Type B pancreatic cell (in vitro differentiated cells): Measurements from ENCODE around the gene CHEK1. TPM values are rescaled to one million over a fixed set of nuclear protein-coding genes. Genes with fewer than 3 reads are reported as not detected.
"Not testable (repeated sequence)": the region's sequence is repeated elsewhere in the genome, so short reads cannot be mapped to it uniquely, and the experiment has no call there.

Experiments used
- DNase-seq: peaks from one replicate; pipeline ENCODE4 v3.0.0; 2021; ENCODE audit warnings: mixed read lengths; ENCODE audit not compliant: unreplicated experiment; ENCODE audit errors: extremely low spot score
- H3K27ac Mint-ChIP-seq: 2 replicates; pipeline ENCODE4 v1.8.0; 2021; ENCODE audit warnings: mild to moderate bottlenecking, mixed read lengths
- H3K27me3 Mint-ChIP-seq: 2 replicates; pipeline ENCODE4 v1.8.0; 2021; ENCODE audit warnings: mixed read lengths
- H3K36me3 Mint-ChIP-seq: 2 replicates; pipeline ENCODE4 v1.8.0; 2021; ENCODE audit warnings: mixed read lengths
- H3K4me1 Mint-ChIP-seq: one replicate; pipeline ENCODE4 v1.8.0; 2021; ENCODE audit warnings: mixed read lengths; ENCODE audit not compliant: unreplicated experiment
- H3K4me3 Mint-ChIP-seq: 2 replicates; pipeline ENCODE4 v1.8.0; 2021; ENCODE audit warnings: mild to moderate bottlenecking, mixed read lengths
- H3K9me3 Mint-ChIP-seq: 2 replicates; pipeline ENCODE4 v1.8.0; 2021; ENCODE audit warnings: mixed read lengths
- long read RNA-seq: library from polyadenylated mRNA; unstranded; transcript quantifications from one replicate; pipeline ENCODE4 v2.0.0, GENCODE V29; 2020
- total RNA-seq: library from RNA; stranded (reverse); gene quantifications from 2 replicates; pipeline ENCODE4 v1.2.1, GENCODE V29; 2021; ENCODE audit warnings: low replicate concordance
- TF ChIP-seq, protein P1 (sequence below): fragments of 200-600 bp; sonication (generic); conservative IDR thresholded peaks from 2 replicates; pipeline ENCODE4 v1.5.0; 2021; ENCODE audit warnings: antibody characterized with exemption, mild to moderate bottlenecking

The CHEK1 gene
- 28.1 and 54.1 TPM in 2 replicates for total RNA-seq
- long read RNA-seq, full-length matches to known transcripts, result 29 of 54 reads
- long read RNA-seq, partial matches to known transcripts, result 9 of 54 reads
- long read RNA-seq, other reads (novel, unspliced or antisense), result 16 of 54 reads

DNA sequence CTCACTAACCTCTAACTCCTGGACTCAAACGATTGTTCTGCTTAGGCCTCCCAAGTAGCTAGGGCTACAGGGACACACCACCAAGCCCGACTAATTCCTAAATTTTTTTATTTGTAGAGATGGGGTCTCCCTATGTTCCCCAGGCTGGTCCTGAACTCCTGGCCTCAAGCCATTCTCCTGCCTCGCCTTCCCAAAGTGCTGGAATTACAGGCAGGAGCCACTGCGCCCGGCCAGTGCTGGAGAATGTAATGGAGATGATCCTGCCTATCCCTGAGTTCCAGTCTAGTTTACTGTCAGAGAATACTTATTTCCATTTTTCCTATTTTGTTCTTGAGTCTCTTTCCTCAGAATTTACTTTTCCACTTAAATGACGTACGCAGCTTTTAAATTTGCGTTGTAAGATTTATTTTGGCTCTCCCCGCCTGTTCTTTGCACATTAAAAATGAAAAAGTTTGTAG is at the start of gene CHEK1:
Gene CHEK1, plus strand, starts transcription at position 408 of the 458 bp plus-strand sequence. CDS start 1,606 bp downstream, outside the sequence.
- TF ChIP-seq, protein P1, sequence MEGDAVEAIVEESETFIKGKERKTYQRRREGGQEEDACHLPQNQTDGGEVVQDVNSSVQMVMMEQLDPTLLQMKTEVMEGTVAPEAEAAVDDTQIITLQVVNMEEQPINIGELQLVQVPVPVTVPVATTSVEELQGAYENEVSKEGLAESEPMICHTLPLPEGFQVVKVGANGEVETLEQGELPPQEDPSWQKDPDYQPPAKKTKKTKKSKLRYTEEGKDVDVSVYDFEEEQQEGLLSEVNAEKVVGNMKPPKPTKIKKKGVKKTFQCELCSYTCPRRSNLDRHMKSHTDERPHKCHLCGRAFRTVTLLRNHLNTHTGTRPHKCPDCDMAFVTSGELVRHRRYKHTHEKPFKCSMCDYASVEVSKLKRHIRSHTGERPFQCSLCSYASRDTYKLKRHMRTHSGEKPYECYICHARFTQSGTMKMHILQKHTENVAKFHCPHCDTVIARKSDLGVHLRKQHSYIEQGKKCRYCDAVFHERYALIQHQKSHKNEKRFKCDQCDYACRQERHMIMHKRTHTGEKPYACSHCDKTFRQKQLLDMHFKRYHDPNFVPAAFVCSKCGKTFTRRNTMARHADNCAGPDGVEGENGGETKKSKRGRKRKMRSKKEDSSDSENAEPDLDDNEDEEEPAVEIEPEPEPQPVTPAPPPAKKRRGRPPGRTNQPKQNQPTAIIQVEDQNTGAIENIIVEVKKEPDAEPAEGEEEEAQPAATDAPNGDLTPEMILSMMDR, result no peak
- peak within 1 kb of the TSS; percentile 94 for H3K4me3 Mint-ChIP-seq
- peak within 1 kb of the TSS; percentile 85 for H3K27ac Mint-ChIP-seq
- peaks cover 14% of the 10 kb centered on the region for H3K4me1 Mint-ChIP-seq
- H3K36me3 Mint-ChIP-seq, result peaks cover 13% of the 10 kb centered on the region
- H3K27me3 Mint-ChIP-seq, result no peaks in the 10 kb centered on the region
- H3K9me3 Mint-ChIP-seq, result no peaks in the 10 kb centered on the region
- no peak for DNase-seq

DNA sequence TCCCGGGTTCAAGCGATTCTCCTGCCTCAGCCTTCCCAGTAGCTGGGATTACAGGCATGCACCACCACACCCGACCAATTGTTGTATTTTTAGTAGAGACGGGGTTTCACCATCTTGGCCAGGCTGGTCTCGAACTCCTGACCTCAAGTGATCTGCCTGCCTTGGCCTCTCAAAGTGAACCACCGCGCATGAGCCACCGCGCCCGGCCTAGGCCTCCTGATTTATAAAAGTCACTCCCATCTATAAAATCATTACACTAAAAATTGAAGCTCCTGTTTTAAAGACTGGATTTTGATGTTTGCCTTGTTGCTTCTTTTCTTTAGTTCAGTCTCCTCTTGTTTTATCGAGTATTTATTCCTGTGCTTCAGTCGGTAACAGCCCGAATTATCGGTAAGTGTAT is 47.8 kb upstream of the CHEK1 start:
- H3K27me3 Mint-ChIP-seq, H3K4me3 Mint-ChIP-seq, H3K27ac Mint-ChIP-seq, H3K9me3 Mint-ChIP-seq, DNase-seq, H3K4me1 Mint-ChIP-seq: not testable (repeated sequence)
- peaks cover 32% of the 10 kb centered on the region for H3K36me3 Mint-ChIP-seq

DNA sequence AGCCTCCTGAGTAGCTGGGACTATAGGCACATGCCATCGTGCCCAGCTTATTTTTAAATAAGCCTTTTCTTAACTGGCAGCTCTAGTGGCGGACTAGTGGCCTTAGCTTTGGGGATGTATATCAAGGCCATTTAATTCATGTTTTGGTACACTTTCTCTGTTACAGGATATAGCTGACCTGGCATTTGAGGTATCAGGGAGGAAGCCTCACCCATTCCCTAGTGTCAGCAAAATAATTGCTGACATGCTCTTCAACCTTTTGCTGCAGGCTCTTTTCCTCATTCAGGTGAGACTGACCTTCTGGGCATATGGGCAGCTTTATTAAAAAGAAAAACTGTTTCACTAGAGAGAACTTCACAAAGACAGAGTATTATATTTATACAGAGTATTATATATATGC is 46.2 kb upstream of the CHEK1 start:
- no peak for DNase-seq
- H3K36me3 Mint-ChIP-seq, result peaks cover 46% of the 10 kb centered on the region
- H3K27ac Mint-ChIP-seq, result no peak overlapping the region
- H3K9me3 Mint-ChIP-seq, result no peaks in the 10 kb centered on the region
- H3K4me3 Mint-ChIP-seq, result no peak overlapping the region
- TF ChIP-seq, protein P1, result no peak
- H3K27me3 Mint-ChIP-seq, result no peaks in the 10 kb centered on the region
- no peaks in the 10 kb centered on the region for H3K4me1 Mint-ChIP-seq

DNA sequence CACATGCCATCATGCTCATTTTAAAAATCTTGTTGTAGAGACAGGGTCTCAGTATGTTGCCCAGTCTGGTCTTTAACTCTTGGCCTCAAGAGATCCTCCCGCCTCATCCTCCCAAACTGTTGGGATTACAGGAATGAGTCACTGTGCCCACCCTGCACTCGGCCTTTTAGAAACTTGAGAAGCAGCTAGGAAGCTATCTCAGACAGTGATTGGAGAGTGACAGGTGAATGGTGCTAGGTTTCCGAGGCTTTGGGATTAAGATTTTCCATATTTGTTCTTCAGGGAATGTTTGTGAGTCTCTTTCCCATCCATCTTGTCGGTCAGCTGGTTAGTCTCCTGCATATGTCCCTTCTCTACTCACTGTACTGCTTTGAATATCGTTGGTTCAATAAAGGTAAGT is 45.2 kb upstream of the CHEK1 start:
- Mint-ChIP-seq H3K4me3 (no peak overlapping the region), H3K27ac (no peak overlapping the region), H3K4me1 (no peaks in the 10 kb centered on the region), H3K27me3 (no peaks in the 10 kb centered on the region), H3K36me3 (peaks cover 51% of the 10 kb centered on the region), H3K9me3 (no peaks in the 10 kb centered on the region)
- TF ChIP-seq, protein P1, result no peak
- no peak for DNase-seq

DNA sequence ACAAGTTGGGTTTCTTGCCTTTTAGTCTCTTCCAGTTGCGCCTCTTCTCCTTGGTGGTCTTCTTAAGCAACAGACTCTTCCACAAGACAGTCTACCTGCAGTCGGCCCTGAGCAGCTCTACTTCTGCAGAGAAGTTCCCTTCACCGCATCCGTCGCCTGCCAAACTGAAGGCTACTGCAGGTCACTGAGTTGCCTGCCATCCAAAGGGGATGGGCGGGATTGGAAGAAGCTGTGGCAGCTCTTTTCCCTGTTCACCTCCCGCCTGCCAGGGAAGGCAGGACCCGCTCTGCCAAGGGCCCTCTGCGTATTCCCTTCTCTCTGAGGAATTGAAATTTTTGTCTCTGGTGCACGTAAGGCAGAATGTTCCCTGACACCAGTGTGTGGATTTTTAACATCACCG is 41.5 kb upstream of the CHEK1 start:
- H3K27me3 Mint-ChIP-seq, result no peaks in the 10 kb centered on the region
- H3K27ac Mint-ChIP-seq, result no peak overlapping the region
- H3K4me1 Mint-ChIP-seq, result peaks cover 4% of the 10 kb centered on the region
- no peak overlapping the region for H3K4me3 Mint-ChIP-seq
- H3K9me3 Mint-ChIP-seq, result no peaks in the 10 kb centered on the region
- no peak for DNase-seq
- TF ChIP-seq, protein P1, result no peak
- peaks cover 32% of the 10 kb centered on the region for H3K36me3 Mint-ChIP-seq

DNA sequence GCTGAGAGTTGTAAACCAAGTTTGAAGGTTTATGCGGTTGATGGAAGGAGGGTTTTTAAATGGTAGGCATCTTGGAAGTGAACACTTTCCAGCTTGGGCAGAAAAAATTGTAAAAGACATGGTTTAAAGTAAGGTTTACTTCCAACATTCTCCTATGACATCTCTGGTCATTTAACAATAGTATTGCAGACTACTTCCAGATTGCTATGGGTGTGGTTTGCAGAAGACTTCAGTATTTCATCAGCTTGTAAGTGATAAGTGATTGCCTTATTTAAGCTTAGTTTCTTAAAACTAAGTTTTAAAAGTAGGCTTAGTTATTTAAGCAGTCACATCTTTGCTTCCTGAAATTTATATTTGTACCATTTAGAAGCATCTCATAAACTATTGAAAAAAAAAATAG is 39.5 kb upstream of the CHEK1 start:
- DNase-seq, result no peak
- Mint-ChIP-seq H3K9me3 (no peaks in the 10 kb centered on the region), H3K36me3 (peaks cover 25% of the 10 kb centered on the region), H3K4me1 (peaks cover 5% of the 10 kb centered on the region), H3K27ac (no peak overlapping the region), H3K4me3 (no peak overlapping the region), H3K27me3 (no peaks in the 10 kb centered on the region)
- TF ChIP-seq, protein P1, result no peak
